Left lung (tissue), 10 donors: Measurements from ENCODE around the gene TBL2. TPM values are rescaled to one million over a fixed set of nuclear protein-coding genes. Genes with fewer than 3 reads are reported as not detected.

Experiments
- ATAC-seq: fragments of 200-7000 bp; cut with Tn5 transposase; one replicate; pipeline ENCODE4 v1.9.1; 2020; ENCODE audit warnings: moderate library complexity
- DNase-seq, 4 donors: peaks; one replicate each; pipeline ENCODE4 v3.0.0-alpha.2; 2013 to 2020
- H3K27ac ChIP-seq, 2 donors: fragments of 200-600 bp; sonication (generic) in 1 of 2; one replicate each; pipeline versions ENCODE4 v1.5.0 to v1.8.0; 2020 to 2021
- H3K27me3 ChIP-seq, 2 donors: fragments of 200-600 bp; sonication (generic) in 1 of 2; one replicate each; pipeline versions ENCODE4 v1.5.0 to v1.8.0; 2020 to 2021
- H3K36me3 ChIP-seq, 2 donors: fragments of 200-600 bp; sonication (generic) in 1 of 2; one replicate each; pipeline versions ENCODE4 v1.5.0 to v1.8.0; 2020 to 2021
- H3K4me1 ChIP-seq, 2 donors: fragments of 200-600 bp; one replicate each; pipeline ENCODE4 v1.8.0; 2021
- H3K4me3 ChIP-seq, 2 donors: fragments of 200-600 bp; sonication (generic) in 1 of 2; one replicate each; pipeline versions ENCODE4 v1.5.0 to v1.8.0; 2020 to 2021; ENCODE audit warnings: mild to moderate bottlenecking in 1 of 2
- H3K9me3 ChIP-seq, 2 donors: fragments of 200-600 bp; sonication (generic) in 1 of 2; one replicate each; pipeline versions ENCODE4 v1.5.0 to v1.8.0; 2020 to 2021
- CTCF ChIP-seq, 2 donors: fragments of 200-600 bp; sonication (generic) in 1 of 2; IDR thresholded peaks; one replicate each; pipeline versions ENCODE4 v1.5.0 to v1.8.0; 2021; ENCODE audit warnings: antibody characterized with exemption in 2 of 2
- intact Hi-C, 2 donors: fragments of 100-400 bp; cut with DNase I; formaldehyde crosslinking; loops; one replicate each; pipeline versions ENCODE4 v1.11.2 to v1.14.2; 2022
- polyA plus RNA-seq, 6 donors: library from polyadenylated mRNA; unstranded; fragments of 120-200 nt; gene quantifications; one replicate each; pipeline ENCODE4 v1.2.1, GENCODE V29; 2013; ENCODE audit not compliant: insufficient read length in 6 of 6
- total RNA-seq, 2 donors: library from RNA; stranded (reverse); fragmentation: NEBNext Ultra II Directional; extraction: Animal tissue kit (Norgen Biotek cat#: 25700); gene quantifications; one replicate each; pipeline ENCODE4 v1.2.1, GENCODE V29; 2021
- donor health status: DM: no; HTN: yes; CAD: no.
- donor health status: DM: no; HTN: no; CAD: no.

Gene TBL2
- total and polyA plus RNA-seq, 8 donors: 29.9 to 41.0 (median 39.2) TPM

GRCh38 chr7:73596191-73597065, 18.0 kb upstream of the TBL2 start:
- Histone ChIP-seq H3K36me3 (no peaks in the 10 kb centered on the region), H3K4me3 (no peak overlapping the region), H3K9me3 (no peaks in the 10 kb centered on the region), H3K4me1 (peaks cover 0 to 11% of the 10 kb centered on the region in 2 donors), H3K27me3 (peaks cover 0 to 40% of the 10 kb centered on the region in 2 donors), H3K27ac (no peak overlapping the region)
- DNase-seq (peak in 1 of 4 donors; percentile 78), ATAC-seq (no peak)
- no peak for TF ChIP-seq CTCF (IDR thresholded peaks at IDR 0.05)
- intact Hi-C loops: no loop called here

DNA sequence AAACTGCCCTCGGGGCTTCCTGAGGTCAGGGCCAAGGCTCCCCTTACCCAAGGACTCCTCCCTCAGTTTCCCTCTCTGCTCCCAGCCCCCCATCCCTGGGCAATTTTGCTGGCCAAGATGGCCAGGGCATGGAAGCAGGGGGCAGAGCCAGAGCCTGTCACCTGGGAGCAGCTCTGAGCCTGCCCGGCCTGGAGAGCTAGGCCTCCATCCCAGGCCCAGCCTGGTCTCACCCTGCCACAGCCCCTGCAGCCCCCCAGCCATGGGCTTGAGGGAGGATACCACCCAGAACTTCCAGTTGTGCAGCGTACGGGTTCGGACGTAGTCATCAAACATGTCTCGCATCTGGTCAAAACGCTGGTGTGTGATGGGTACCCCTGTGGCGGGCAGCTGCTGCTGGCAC, 17.0 kb upstream of the TBL2 start:
- H3K27me3 ChIP-seq: peaks cover 0 to 40% of the 10 kb centered on the region in 2 donors
- no peak overlapping the region for H3K27ac ChIP-seq
- intact Hi-C loops: no loop called here
- DNase-seq (no peak), ATAC-seq (no peak)
- TF ChIP-seq CTCF (IDR thresholded peaks at IDR 0.05): no peak
- H3K36me3 ChIP-seq: no peaks in the 10 kb centered on the region
- peaks cover 0 to 9% of the 10 kb centered on the region in 2 donors for H3K4me1 ChIP-seq
- no peaks in the 10 kb centered on the region for H3K9me3 ChIP-seq
- no peak overlapping the region for H3K4me3 ChIP-seq

GRCh38 chr7:73593207-73594045, 15.0 kb upstream of the TBL2 start:
- no peak for TF ChIP-seq CTCF (IDR thresholded peaks at IDR 0.05)
- H3K4me1 ChIP-seq: peaks cover 0 to 9% of the 10 kb centered on the region in 2 donors
- no peak overlapping the region for H3K27ac ChIP-seq
- no peaks in the 10 kb centered on the region for H3K9me3 ChIP-seq
- no peak for ATAC-seq
- no peak overlapping the region for H3K4me3 ChIP-seq
- peak in 1 of 4 donors; percentile 60 for DNase-seq
- intact Hi-C loops: no loop called here
- H3K36me3 ChIP-seq: no peaks in the 10 kb centered on the region
- peaks cover 0 to 31% of the 10 kb centered on the region in 2 donors for H3K27me3 ChIP-seq

DNA sequence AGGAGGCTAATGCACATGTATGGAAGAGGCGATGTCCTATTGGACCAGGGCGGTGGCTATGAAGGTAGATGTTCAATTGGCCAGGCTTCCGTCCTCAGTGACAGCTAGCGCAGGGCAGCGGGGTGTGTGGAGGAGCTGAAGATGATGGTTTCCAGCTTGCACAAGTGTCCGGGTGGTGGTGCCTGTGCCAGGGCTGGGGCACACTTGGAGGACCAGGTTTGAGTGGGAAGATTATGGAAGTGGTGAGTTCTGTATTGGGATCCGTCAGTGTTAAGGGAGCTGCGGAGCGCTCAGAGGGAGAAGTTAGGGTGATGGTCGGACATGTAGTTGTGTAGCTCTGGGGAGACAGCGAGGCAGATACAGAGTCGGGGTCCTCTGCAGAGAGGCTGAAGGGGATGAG, 8.5 kb upstream of the TBL2 start:
- no peak for TF ChIP-seq CTCF (IDR thresholded peaks at IDR 0.05)
- Histone ChIP-seq H3K9me3 (no peaks in the 10 kb centered on the region), H3K4me3 (no peak overlapping the region), H3K27ac (peak overlapping the region in 1 of 2 donors; percentile 55), H3K36me3 (no peaks in the 10 kb centered on the region), H3K4me1 (peaks cover 0 to 37% of the 10 kb centered on the region in 2 donors), H3K27me3 (no peaks in the 10 kb centered on the region)
- intact Hi-C loops: no loop called here
- DNase-seq (no peak), ATAC-seq (no peak)

- Histone ChIP-seq H3K9me3 (no peaks in the 10 kb centered on the region), H3K36me3 (no peaks in the 10 kb centered on the region), H3K27ac (no peak overlapping the region), H3K27me3 (no peaks in the 10 kb centered on the region), H3K4me1 (peaks cover 0 to 51% of the 10 kb centered on the region in 2 donors), H3K4me3 (no peak overlapping the region)
- intact Hi-C loops: no loop called here
- no peak for ATAC-seq
- TF ChIP-seq CTCF (IDR thresholded peaks at IDR 0.05): no peak
- no peak for DNase-seq
Observed at GRCh38 chr7:73585196-73585595, 6.8 kb upstream of the TBL2 start.
